GM23338 (cell line): Measurements from ENCODE around the gene CDC42BPA.

Experiments
- CTCF ChIP-seq, 2 experiments: fragments of 200-600 bp in 1 of 2; sonication (generic) in 1 of 2; conservative IDR thresholded peaks; 2 replicates each; pipeline versions ENCODE4 v1.5.1 to v1.6.1; 2016 to 2017; ENCODE audit warnings: antibody characterized with exemption in 2 of 2, low read depth in 2 of 2, mild to moderate bottlenecking in 2 of 2, moderate library complexity in 1 of 2
- EZH2phosphoT487 ChIP-seq: fragments of 200-600 bp; sonication (generic); IDR thresholded peaks from one replicate; pipeline ENCODE4 v1.8.1; 2018; ENCODE audit warnings: antibody characterized with exemption; ENCODE audit not compliant: unreplicated experiment
- POLR2AphosphoS5 ChIP-seq: IDR thresholded peaks from 2 replicates; pipeline ENCODE4 v1.6.1; 2016; ENCODE audit warnings: antibody characterized with exemption, low read depth

- no peak for TF ChIP-seq CTCF (conservative IDR thresholded peaks at IDR 0.05; ENCODE audit: low read depth in 2 of 2)
- no peak for TF ChIP-seq POLR2AphosphoS5
- no peak for TF ChIP-seq EZH2phosphoT487
Measured at GRCh38 chr1:227242811-227243682, 75.2 kb downstream of the CDC42BPA start.
